MM.1S (cell line): ENCODE data around the gene TRIM6.

ENCODE experiments used
- DNase-seq: peaks from one replicate; pipeline ENCODE4 v3.0.0-alpha.2; 2015
- H2AFZ ChIP-seq: fragments of 300-600 bp; sonication (generic); 2 replicates; pipeline ENCODE4 v1.6.0; 2016; ENCODE audit warnings: antibody characterized with exemption, low read length
- H3F3A ChIP-seq: fragments of 300-600 bp; sonication (generic); 2 replicates; pipeline ENCODE4 v1.6.1; 2016; ENCODE audit warnings: mild to moderate bottlenecking, antibody characterized with exemption, low read length, moderate library complexity, mixed read lengths; ENCODE audit not compliant: insufficient read depth
- H3K27ac ChIP-seq: fragments of 300-600 bp; sonication (generic); 2 replicates; pipeline ENCODE4 v1.5.1; 2016; ENCODE audit warnings: mild to moderate bottlenecking, low read length
- H3K27me3 ChIP-seq: fragments of 300-600 bp; sonication (generic); replicated peaks from 2 replicates; pipeline ENCODE4 v1.6.0; 2016; ENCODE audit warnings: low read length; ENCODE audit not compliant: insufficient read depth
- H3K36me3 ChIP-seq: fragments of 300-600 bp; sonication (generic); replicated peaks from 2 replicates; pipeline ENCODE4 v1.6.1; 2016; ENCODE audit warnings: mild to moderate bottlenecking, low read length, mixed read lengths; ENCODE audit not compliant: insufficient read depth
- H3K4me1 ChIP-seq: fragments of 300-600 bp; sonication (generic); 2 replicates; pipeline ENCODE4 v1.6.1; 2016; ENCODE audit warnings: low read length, mixed read lengths
- H3K4me2 ChIP-seq: fragments of 300-600 bp; sonication (generic); 2 replicates; pipeline ENCODE4 v1.6.0; 2016; ENCODE audit warnings: low read depth, low read length
- H3K4me3 ChIP-seq: fragments of 300-600 bp; sonication (generic); 2 replicates; pipeline ENCODE4 v1.5.1; 2016; ENCODE audit warnings: low read length, mixed read lengths
- H3K79me2 ChIP-seq: fragments of 300-600 bp; sonication (generic); 2 replicates; pipeline ENCODE4 v1.6.1; 2016; ENCODE audit warnings: mixed run types, low read length, mixed read lengths
- H3K9ac ChIP-seq: fragments of 300-600 bp; sonication (generic); 2 replicates; pipeline ENCODE4 v1.6.1; 2016; ENCODE audit warnings: low read length, mixed read lengths
- H3K9me2 ChIP-seq: fragments of 300-600 bp; sonication (generic); replicated peaks from 2 replicates; pipeline ENCODE4 v1.6.1; 2016; ENCODE audit warnings: mild to moderate bottlenecking, low read length, mixed read lengths; ENCODE audit not compliant: insufficient read depth
- H3K9me3 ChIP-seq: fragments of 300-600 bp; sonication (generic); replicated peaks from 2 replicates; pipeline ENCODE4 v1.6.1; 2016; ENCODE audit warnings: mild to moderate bottlenecking, low read length, mixed read lengths; ENCODE audit not compliant: insufficient read depth
- H4K20me1 ChIP-seq: fragments of 300-600 bp; sonication (generic); 2 replicates; pipeline ENCODE4 v1.6.1; 2016; ENCODE audit warnings: mild to moderate bottlenecking, low read length, moderate library complexity, mixed read lengths; ENCODE audit not compliant: insufficient read depth
- CTCF ChIP-seq: fragments of 300-600 bp; sonication (generic); IDR thresholded peaks from 2 replicates; pipeline ENCODE4 v1.5.1; 2016; ENCODE audit warnings: antibody characterized with exemption, low read length, mixed read lengths
- EZH2 ChIP-seq: fragments of 300-600 bp; sonication (generic); optimal IDR thresholded peaks from 2 replicates; pipeline ENCODE3; 2017; ENCODE audit warnings: low read depth, mild to moderate bottlenecking, antibody characterized with exemption, low read length, mixed read lengths
- EZH2phosphoT487 ChIP-seq: fragments of 300-600 bp; sonication (generic); IDR thresholded peaks from 2 replicates; pipeline ENCODE4 v1.6.1; 2018; ENCODE audit warnings: antibody characterized with exemption, low read length

The TRIM6 gene

GRCh38 chr11:5596607-5597201 lies at the start of gene TRIM6:
TSS of gene TRIM6 (plus strand) at chr11:5596637. CDS start at chr11:5596898, 261 bp downstream.
- Histone ChIP-seq H3K9ac (no peak within 1 kb of the TSS), H4K20me1 (no peaks in the 10 kb centered on the region), H3K36me3 (no peaks in the 10 kb centered on the region), H3F3A (no peaks in the 10 kb centered on the region), H3K27me3 (no peaks in the 10 kb centered on the region), H3K4me1 (no peaks in the 10 kb centered on the region), H3K4me3 (no peak within 1 kb of the TSS), H2AFZ (no peak within 1 kb of the TSS), H3K9me2 (no peaks in the 10 kb centered on the region), H3K9me3 (no peaks in the 10 kb centered on the region), H3K27ac (no peak within 1 kb of the TSS), H3K4me2 (no peak within 1 kb of the TSS), H3K79me2 (no peaks in the 10 kb centered on the region)
- no peak for DNase-seq
- no peak for TF ChIP-seq EZH2phosphoT487
- no peak for TF ChIP-seq CTCF
- no peak for TF ChIP-seq EZH2

- no peak overlapping the region for H3K9ac ChIP-seq
- no peaks in the 10 kb centered on the region for H3F3A ChIP-seq
- H2AFZ ChIP-seq, result no peak overlapping the region
- H3K9me2 ChIP-seq, result no peaks in the 10 kb centered on the region
- peak; percentile 32 for DNase-seq
- H3K4me1 ChIP-seq, result peaks cover 8% of the 10 kb centered on the region; the same call in 1 of the 2 replicates
- no peak overlapping the region for H3K4me2 ChIP-seq
- H4K20me1 ChIP-seq, result no peaks in the 10 kb centered on the region
- no peak overlapping the region for H3K4me3 ChIP-seq
- H3K9me3 ChIP-seq, result no peaks in the 10 kb centered on the region
- no peaks in the 10 kb centered on the region for H3K79me2 ChIP-seq
- TF ChIP-seq EZH2phosphoT487 (no peak), EZH2 (no peak), CTCF (no peak)
- H3K27me3 ChIP-seq, result no peaks in the 10 kb centered on the region
- no peak overlapping the region for H3K27ac ChIP-seq
- no peaks in the 10 kb centered on the region for H3K36me3 ChIP-seq
These were observed 48.5 kb upstream of the TRIM6 start for GRCh38 chr11:5547982-5548381.

- no peaks in the 10 kb centered on the region for H3K36me3 ChIP-seq
- H4K20me1 ChIP-seq, result no peaks in the 10 kb centered on the region
- H3K9me3 ChIP-seq, result no peaks in the 10 kb centered on the region
- TF ChIP-seq EZH2 (no peak), CTCF (no peak), EZH2phosphoT487 (no peak)
- H3K4me1 ChIP-seq, result peaks cover 12% of the 10 kb centered on the region
- no peaks in the 10 kb centered on the region for H3K9me2 ChIP-seq
- no peak within 1 kb of the TSS for H3K9ac ChIP-seq
- no peaks in the 10 kb centered on the region for H3K79me2 ChIP-seq
- no peak within 1 kb of the TSS for H3K27ac ChIP-seq
- H3F3A ChIP-seq, result no peaks in the 10 kb centered on the region
- no peak within 1 kb of the TSS for H2AFZ ChIP-seq
- no peak within 1 kb of the TSS for H3K4me2 ChIP-seq
- no peak for DNase-seq
- no peaks in the 10 kb centered on the region for H3K27me3 ChIP-seq
- no peak within 1 kb of the TSS for H3K4me3 ChIP-seq
These were observed 48.0 kb upstream of the TRIM6 start, which contains the start of gene OR52H1 for GRCh38 chr11:5548440-5548839. TSS of gene OR52H1 (minus strand) at chr11:5548540. CDS start at chr11:5545505, 3,035 bp downstream.
